ENCODE results near the gene MORN1.
A peak's percentile ranks its signal among the peaks of the same experiment; 100 is the strongest.

The MORN1 gene

DNA sequence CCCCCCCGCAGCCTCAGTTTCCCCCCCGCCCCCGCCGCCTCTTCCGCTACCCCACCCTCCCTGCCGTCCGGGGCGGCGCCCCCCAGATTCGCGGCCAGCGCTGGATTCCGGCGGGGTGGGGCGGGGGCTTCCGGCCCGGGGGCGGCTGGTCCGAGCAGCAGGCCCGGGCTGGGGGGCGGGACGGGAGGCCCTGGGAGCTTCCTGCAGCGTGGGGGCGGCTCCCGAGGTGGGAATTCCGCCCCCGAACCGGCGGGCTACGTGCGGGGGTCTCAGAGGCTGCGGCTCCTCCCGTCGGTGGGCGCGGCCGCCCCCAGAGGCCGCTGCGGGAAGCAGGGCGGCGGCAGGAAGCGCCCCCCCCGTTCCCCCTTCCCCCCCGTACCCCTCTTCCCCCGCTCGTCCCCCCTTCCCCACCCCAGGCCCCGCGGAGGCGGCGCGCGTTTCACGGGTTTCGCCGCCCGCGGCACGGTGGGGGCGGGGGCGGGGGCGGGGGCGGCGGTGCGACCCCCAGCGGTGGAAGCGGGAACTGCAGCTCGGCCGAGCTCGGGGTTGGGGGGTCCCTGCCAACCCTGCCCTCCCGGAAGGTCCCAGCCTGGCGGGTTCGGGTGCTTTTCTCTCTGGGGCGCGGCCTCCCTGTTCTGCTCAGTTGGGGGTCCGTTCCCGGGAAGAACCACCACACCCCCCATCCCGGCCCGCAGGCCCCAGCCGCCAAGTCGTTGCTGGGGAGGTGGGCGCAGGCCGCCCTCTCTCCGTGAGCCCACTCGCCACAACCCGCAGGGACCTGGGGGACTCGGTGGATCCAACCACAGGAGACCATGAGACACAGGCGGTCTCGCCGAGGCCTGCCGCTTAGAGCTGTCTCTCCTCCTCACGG, 76.3 kb downstream of the MORN1 start:
- H3K4me3 ChIP-seq (ENCODE audit: low read depth, low read length), result peak overlapping the region; percentile 50
- TF ChIP-seq, protein P1, sequence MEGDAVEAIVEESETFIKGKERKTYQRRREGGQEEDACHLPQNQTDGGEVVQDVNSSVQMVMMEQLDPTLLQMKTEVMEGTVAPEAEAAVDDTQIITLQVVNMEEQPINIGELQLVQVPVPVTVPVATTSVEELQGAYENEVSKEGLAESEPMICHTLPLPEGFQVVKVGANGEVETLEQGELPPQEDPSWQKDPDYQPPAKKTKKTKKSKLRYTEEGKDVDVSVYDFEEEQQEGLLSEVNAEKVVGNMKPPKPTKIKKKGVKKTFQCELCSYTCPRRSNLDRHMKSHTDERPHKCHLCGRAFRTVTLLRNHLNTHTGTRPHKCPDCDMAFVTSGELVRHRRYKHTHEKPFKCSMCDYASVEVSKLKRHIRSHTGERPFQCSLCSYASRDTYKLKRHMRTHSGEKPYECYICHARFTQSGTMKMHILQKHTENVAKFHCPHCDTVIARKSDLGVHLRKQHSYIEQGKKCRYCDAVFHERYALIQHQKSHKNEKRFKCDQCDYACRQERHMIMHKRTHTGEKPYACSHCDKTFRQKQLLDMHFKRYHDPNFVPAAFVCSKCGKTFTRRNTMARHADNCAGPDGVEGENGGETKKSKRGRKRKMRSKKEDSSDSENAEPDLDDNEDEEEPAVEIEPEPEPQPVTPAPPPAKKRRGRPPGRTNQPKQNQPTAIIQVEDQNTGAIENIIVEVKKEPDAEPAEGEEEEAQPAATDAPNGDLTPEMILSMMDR (IDR thresholded peaks at IDR 0.05; ENCODE audit: low read depth, low read length), result peak; percentile 65

GRCh38 chr1:2314273-2314802, 77.0 kb downstream of the MORN1 start:
- H3K4me3 ChIP-seq (ENCODE audit: low read depth, low read length), result peak overlapping the region; percentile 50
- TF ChIP-seq, protein P1 (IDR thresholded peaks at IDR 0.05; ENCODE audit: low read depth, low read length), result no peak

DNA sequence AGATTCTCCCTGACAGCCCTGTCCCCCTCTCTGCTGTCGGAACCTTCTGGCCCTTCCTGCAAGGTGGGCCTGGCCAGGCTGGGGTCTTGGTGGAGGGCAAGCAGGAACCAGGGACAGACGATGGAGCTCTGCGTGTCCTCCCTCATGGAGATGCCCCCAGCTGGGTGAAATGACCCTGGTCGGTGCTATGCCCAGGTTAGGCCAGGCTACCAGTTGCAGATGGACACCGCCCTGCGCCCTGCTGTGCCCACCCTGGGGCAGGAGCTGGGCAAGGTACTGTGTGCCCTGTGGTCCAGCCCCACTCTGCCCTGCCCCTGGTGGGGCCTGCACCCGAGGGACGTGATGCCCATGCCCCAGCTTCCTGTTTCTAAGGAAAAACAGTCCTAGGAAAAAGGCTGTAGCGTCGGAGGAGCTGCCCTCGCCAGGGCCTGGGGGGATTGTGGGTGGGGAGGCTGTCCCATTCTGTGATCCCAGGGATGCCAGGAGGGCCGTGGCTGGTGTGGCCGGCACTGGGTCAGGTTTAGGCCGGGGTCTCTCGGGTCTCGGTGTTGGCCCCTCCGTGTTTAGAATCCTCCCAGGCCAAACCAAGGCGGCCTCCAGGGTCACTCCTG, 77.6 kb downstream of the MORN1 start:
- H3K4me3 ChIP-seq (ENCODE audit: low read depth, low read length), result peak overlapping the region; percentile 50
- TF ChIP-seq, protein P1 (IDR thresholded peaks at IDR 0.05; ENCODE audit: low read depth, low read length), result no peak

- TF ChIP-seq, protein P1 (IDR thresholded peaks at IDR 0.05; ENCODE audit: low read depth, low read length), result no peak
- H3K4me3 ChIP-seq (ENCODE audit: low read depth, low read length), result no peak overlapping the region
Observed at GRCh38 chr1:2312515-2313301, 78.6 kb downstream of the MORN1 start.

- H3K4me3 ChIP-seq (ENCODE audit: low read depth, low read length), result no peak overlapping the region
- TF ChIP-seq, protein P1 (IDR thresholded peaks at IDR 0.05; ENCODE audit: low read depth, low read length), result no peak
Observed at GRCh38 chr1:2312160-2312514, 79.2 kb downstream of the MORN1 start.

DNA sequence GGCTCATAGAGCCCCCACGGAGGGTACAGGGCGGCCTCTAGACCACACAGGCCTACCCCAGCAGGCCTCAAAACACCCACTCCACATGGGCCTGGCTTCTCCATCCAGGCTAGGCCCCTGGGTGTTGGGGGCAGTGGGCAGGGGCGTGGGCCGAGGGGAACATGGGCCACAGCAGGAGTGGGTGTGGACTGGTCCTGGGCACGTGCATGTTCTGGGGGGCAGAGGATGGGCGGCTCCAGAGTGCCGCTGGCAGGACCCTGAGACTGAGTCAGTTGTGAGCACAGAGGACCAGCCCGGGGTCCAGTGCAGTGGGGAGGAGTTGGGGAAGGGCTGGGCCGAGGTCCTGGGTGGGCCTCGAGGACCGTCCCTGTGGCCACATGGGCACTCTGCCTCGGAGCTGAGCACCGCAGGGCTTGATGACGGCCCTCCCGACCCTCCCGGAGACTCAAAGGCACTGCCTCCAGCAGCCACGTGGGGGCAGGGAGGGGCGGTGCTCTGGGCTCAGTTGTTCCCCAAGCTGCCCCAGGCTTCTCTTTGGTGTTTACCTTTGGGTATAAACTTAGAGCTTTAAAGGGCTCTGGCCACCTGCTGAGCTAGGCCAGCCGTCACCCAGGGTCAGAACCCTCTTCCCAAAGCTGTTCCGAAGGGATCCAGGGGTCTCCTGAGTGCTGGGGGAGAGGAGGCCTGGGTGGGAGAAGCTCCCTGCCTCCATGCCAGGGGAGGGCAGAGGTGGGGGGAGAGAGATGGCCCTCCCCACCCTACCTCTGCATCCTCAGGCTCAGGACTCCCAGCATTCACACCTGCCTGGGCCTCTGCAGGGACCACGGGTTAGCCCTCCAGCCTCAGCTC, 79.9 kb downstream of the MORN1 start:
- TF ChIP-seq, protein P1 (IDR thresholded peaks at IDR 0.05; ENCODE audit: low read depth, low read length), result peak; percentile 46
- no peak overlapping the region for H3K4me3 ChIP-seq (ENCODE audit: low read depth, low read length)
